Measurements from ENCODE around the gene CCDC32.
"Not testable (repeated sequence)": the region's sequence is repeated elsewhere in the genome, so short reads cannot be mapped to it uniquely, and the experiment has no call there.

Gene CCDC32

GRCh38 chr15:40564591-40565332, at the start of gene CCDC32:
TSS of gene CCDC32 (minus strand) at chr15:40565042. CDS start at chr15:40563015, 2,027 bp downstream.
- DNase-seq = peak; percentile 94

- no peak for DNase-seq
Observed at GRCh38 chr15:40613080-40613479, 48.2 kb upstream of the CCDC32 start.

GRCh38 chr15:40603935-40604334, 39.1 kb upstream of the CCDC32 start:
- no peak for DNase-seq

GRCh38 chr15:40600956-40601355, 36.1 kb upstream of the CCDC32 start:
- no peak for DNase-seq

- no peak for DNase-seq
Observed at GRCh38 chr15:40598672-40599071, 33.8 kb upstream of the CCDC32 start.

GRCh38 chr15:40598126-40598525, 33.3 kb upstream of the CCDC32 start:
- DNase-seq = no peak

- no peak for DNase-seq
Observed at GRCh38 chr15:40597024-40597423, 32.2 kb upstream of the CCDC32 start.

GRCh38 chr15:40595773-40596172, 30.9 kb upstream of the CCDC32 start:
- no peak for DNase-seq

GRCh38 chr15:40595219-40595618, 30.4 kb upstream of the CCDC32 start:
- DNase-seq = no peak

GRCh38 chr15:40594429-40594836, 29.6 kb upstream of the CCDC32 start:
- DNase-seq = no peak

GRCh38 chr15:40593588-40594428, 29.0 kb upstream of the CCDC32 start, which contains the start of gene KNL1:
TSS of gene KNL1 (plus strand) at chr15:40594249. CDS start at chr15:40602932, 8,683 bp downstream.
- peak; percentile 87 for DNase-seq

GRCh38 chr15:40593165-40593564, 28.3 kb upstream of the CCDC32 start:
- DNase-seq = no peak

GRCh38 chr15:40591389-40591788, 26.5 kb upstream of the CCDC32 start:
- DNase-seq = no peak

GRCh38 chr15:40590667-40591050, 25.8 kb upstream of the CCDC32 start:
- DNase-seq = no peak

GRCh38 chr15:40584191-40584590, 19.3 kb upstream of the CCDC32 start:
- DNase-seq = no peak

- no peak for DNase-seq
Observed at GRCh38 chr15:40582726-40583246, 17.9 kb upstream of the CCDC32 start.

- not testable (repeated sequence) for DNase-seq
Observed at GRCh38 chr15:40581796-40582195, 17.0 kb upstream of the CCDC32 start.

GRCh38 chr15:40578892-40579291, 14.1 kb upstream of the CCDC32 start:
- DNase-seq = no peak

- not testable (repeated sequence) for DNase-seq
Observed at GRCh38 chr15:40576914-40577313, 12.1 kb upstream of the CCDC32 start.

GRCh38 chr15:40575113-40575512, 10.3 kb upstream of the CCDC32 start:
- no peak for DNase-seq

- peak; percentile 91 for DNase-seq
Observed at GRCh38 chr15:40569129-40569953, 4.5 kb upstream of the CCDC32 start, which contains the start of gene RPUSD2. TSS of gene RPUSD2 (plus strand) at chr15:40569299. CDS start at chr15:40569338, 39 bp downstream.

- no peak for DNase-seq
Observed at GRCh38 chr15:40567111-40567510, 2.3 kb upstream of the CCDC32 start.
